ENCODE results near the gene MYOD1.

GRCh38 chr11:17750801-17751165 lies 31.4 kb downstream of the MYOD1 start:
- TF ChIP-seq POLR2AphosphoS5 (IDR thresholded peaks at IDR 0.05; ENCODE audit: low read depth, low read length) (no peak), REST (IDR thresholded peaks at IDR 0.05; ENCODE audit: insufficient read depth in 1 of 2, low read depth in 2 of 2, low read length in 2 of 2) (no peak), TAF1 (IDR thresholded peaks at IDR 0.05; ENCODE audit: borderline replicate concordance, insufficient read depth, low read length) (no peak)

All from PFSK-1 (cell line).